GM18502 (cell line): Measurements from ENCODE around the gene BAIAP2L2.
"Not testable (repeated sequence)": the region's sequence is repeated elsewhere in the genome, so short reads cannot be mapped to it uniquely, and the experiment has no call there.

Source experiments
- ATAC-seq: cut with Tn5 transposase; IDR thresholded peaks from one replicate; pipeline ENCODE4 v1.9.1; 2021; ENCODE audit warnings: mild to moderate bottlenecking; ENCODE audit not compliant: unreplicated experiment, poor library complexity

BAIAP2L2 gene

GRCh38 chr22:38129021-38129420, 18.5 kb upstream of the BAIAP2L2 start:
- ATAC-seq, result no peak

GRCh38 chr22:38127869-38128268, 17.4 kb upstream of the BAIAP2L2 start:
- ATAC-seq, result no peak

GRCh38 chr22:38126928-38127668, 16.6 kb upstream of the BAIAP2L2 start:
- no peak for ATAC-seq

- no peak for ATAC-seq
Observed at GRCh38 chr22:38125751-38126201, 15.3 kb upstream of the BAIAP2L2 start.

- ATAC-seq, result no peak
Observed at GRCh38 chr22:38125038-38125610, 14.6 kb upstream of the BAIAP2L2 start.

GRCh38 chr22:38124236-38124974, 13.9 kb upstream of the BAIAP2L2 start:
- no peak for ATAC-seq

GRCh38 chr22:38122616-38123015, 12.1 kb upstream of the BAIAP2L2 start:
- no peak for ATAC-seq

- ATAC-seq, result no peak
Observed at GRCh38 chr22:38120359-38121110, 10.1 kb upstream of the BAIAP2L2 start.

- ATAC-seq, result not testable (repeated sequence)
Observed at GRCh38 chr22:38118747-38119146, 8.3 kb upstream of the BAIAP2L2 start.

- ATAC-seq, result no peak
Observed at GRCh38 chr22:38118182-38118581, 7.7 kb upstream of the BAIAP2L2 start.

- ATAC-seq, result not testable (repeated sequence)
Observed at GRCh38 chr22:38117556-38117955, 7.1 kb upstream of the BAIAP2L2 start.

GRCh38 chr22:38115423-38116205, 5.1 kb upstream of the BAIAP2L2 start:
- no peak for ATAC-seq

- ATAC-seq, result no peak
Observed at GRCh38 chr22:38114484-38115398, 4.3 kb upstream of the BAIAP2L2 start.

GRCh38 chr22:38112381-38112780, 1.9 kb upstream of the BAIAP2L2 start:
- no peak for ATAC-seq

GRCh38 chr22:38111925-38112355, 1.5 kb upstream of the BAIAP2L2 start:
- no peak for ATAC-seq

- ATAC-seq, result no peak
Observed at GRCh38 chr22:38110863-38111852, 674 bp upstream of the BAIAP2L2 start.

- no peak for ATAC-seq
Observed at GRCh38 chr22:38109371-38110001, 998 bp downstream of the BAIAP2L2 start.
